GM21515 (cell line): ENCODE results near the gene ALKBH6.

Experiments
- ATAC-seq: cut with Tn5 transposase; IDR thresholded peaks from one replicate; pipeline ENCODE4 v1.9.1; 2021; ENCODE audit not compliant: unreplicated experiment

The ALKBH6 gene

DNA sequence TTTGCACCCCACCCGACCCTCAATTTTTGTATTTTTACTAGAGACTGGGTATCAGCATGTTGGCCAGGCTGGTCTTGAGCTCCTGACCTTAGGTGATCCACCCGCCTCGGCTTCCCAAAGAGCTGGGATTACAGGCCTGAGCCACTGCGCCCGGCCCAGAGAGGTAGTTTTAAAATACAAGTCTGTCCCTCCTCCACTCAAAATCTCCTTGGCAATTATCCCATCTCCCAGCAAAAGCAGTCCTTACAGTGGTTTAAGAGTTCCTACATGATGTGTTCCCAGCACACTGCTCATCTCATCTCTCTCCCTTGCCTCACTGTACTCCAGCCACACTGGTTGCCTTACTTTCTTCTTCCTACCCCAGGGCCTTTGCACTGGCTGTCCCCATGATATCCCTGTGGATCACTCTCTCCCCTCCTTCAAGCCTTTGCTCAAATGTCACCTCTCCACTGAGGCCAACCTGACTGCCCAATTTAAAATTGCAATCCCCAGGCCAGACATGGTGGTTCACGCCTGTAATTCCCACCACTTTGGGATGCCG lies 53.5 kb downstream of the ALKBH6 start:
- ATAC-seq, result no peak

DNA sequence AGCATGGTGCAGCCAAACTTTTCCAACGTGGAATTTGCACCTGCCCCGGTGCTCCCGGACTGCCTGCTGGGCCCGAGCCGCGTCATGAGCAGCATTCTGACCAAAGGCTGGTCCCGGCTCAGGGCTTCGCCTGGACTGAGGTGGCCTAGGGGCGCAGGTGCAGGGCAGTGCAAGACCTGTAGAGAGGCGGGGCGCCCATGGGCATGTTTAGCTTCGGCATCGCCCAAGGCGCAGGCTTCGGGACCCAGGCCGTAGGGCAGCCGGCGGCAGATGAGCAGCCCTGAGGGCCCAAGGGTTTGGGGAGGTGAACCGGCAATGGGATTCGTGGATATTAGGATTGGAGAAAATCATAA lies 54.1 kb downstream of the ALKBH6 start:
- no peak for ATAC-seq
